Gastrocnemius medialis (tissue), 4 donors: ENCODE data around the gene CCDC92. TPM values are rescaled to one million over a fixed set of nuclear protein-coding genes. Genes with fewer than 3 reads are reported as not detected.

Experiments
- ATAC-seq, 2 donors: fragments of 150-250 bp; one replicate each; pipeline ENCODE4 v1.9.1; 2016
- DNase-seq, 2 donors: peaks; one replicate each; pipeline ENCODE4 v3.0.0-alpha.2; 2019
- H3K27ac ChIP-seq, 4 donors: fragments of 200-600 bp; sonication (generic); 1 replicate in 1 of 4; 2 replicates in 3 of 4; pipeline ENCODE4 v1.5.1; 2016 to 2018; ENCODE audit warnings: mild to moderate bottlenecking in 2 of 4, moderate library complexity in 1 of 4
- H3K27me3 ChIP-seq, 3 donors: fragments of 200-600 bp; sonication (generic) in 2 of 3; 1 replicate in 1 of 3; 2 replicates in 2 of 3; pipeline versions ENCODE4 v1.5.1 to v1.6.0; 2016 to 2019; ENCODE audit warnings: mild to moderate bottlenecking in 1 of 3, moderate library complexity in 1 of 3
- H3K36me3 ChIP-seq, 2 donors: fragments of 200-600 bp; sonication (generic) in 1 of 2; one replicate each; pipeline ENCODE4 v1.5.1; 2017 to 2018
- H3K4me1 ChIP-seq, 2 donors: fragments of 200-600 bp; sonication (generic) in 1 of 2; one replicate each; pipeline ENCODE4 v1.5.1; 2016 to 2017; ENCODE audit warnings: mild to moderate bottlenecking in 2 of 2
- H3K4me3 ChIP-seq, 4 donors: fragments of 200-600 bp; sonication (generic) in 3 of 4; 1 replicate in 1 of 4; 2 replicates in 3 of 4; pipeline ENCODE4 v1.5.1; 2016 to 2019; ENCODE audit warnings: mild to moderate bottlenecking in 2 of 4
- H3K9me3 ChIP-seq, 3 donors: fragments of 200-600 bp; sonication (generic) in 2 of 3; 1 replicate in 1 of 3; 2 replicates in 2 of 3; pipeline ENCODE4 v1.5.1; 2016 to 2019
- POLR2A ChIP-seq, 2 donors: fragments of 450-650 bp; IDR thresholded peaks; one replicate each; pipeline ENCODE4 v1.6.1; 2017; ENCODE audit warnings: antibody characterized with exemption in 2 of 2, mild to moderate bottlenecking in 2 of 2, moderate library complexity in 2 of 2
- in situ Hi-C, 4 donors: fragments of 200-750 bp; cut with MboI; loops; one replicate each; pipeline versions ENCODE4 v1.15.0 to v1.8.0; 2017; ENCODE audit warnings: low sequenced_read_pairs in 4 of 4
- intact Hi-C: fragments of 100-400 bp; cut with DNase I; formaldehyde crosslinking; loops from one replicate; pipeline ENCODE4 v1.15.1; 2023; ENCODE audit warnings: low total_unique reads
- total RNA-seq, 4 donors: library from RNA; depleted of rRNA; stranded (reverse); fragments of >200 nt; gene quantifications; one replicate each; pipeline versions ENCODE4 v1.1.0 to v1.2.3, GENCODE V29; 2016
- TF ChIP-seq, protein P1 (sequence below), 5 experiments: fragments of 450-650 bp in 3 of 5; fragments of 200-600 bp in 2 of 5; sonication (generic) in 2 of 5; IDR thresholded peaks in 4 of 5; conservative IDR thresholded peaks in 1 of 5; 1 replicate in 4 of 5; 2 replicates in 1 of 5; pipeline ENCODE4 v1.5.1; 2016 to 2019; ENCODE audit warnings: antibody characterized with exemption in 5 of 5, mild to moderate bottlenecking in 3 of 5, moderate library complexity in 3 of 5

The CCDC92 gene
- total RNA-seq, 4 donors from 2014 or later = 21.1 to 29.1 (median 23.7) TPM

DNA sequence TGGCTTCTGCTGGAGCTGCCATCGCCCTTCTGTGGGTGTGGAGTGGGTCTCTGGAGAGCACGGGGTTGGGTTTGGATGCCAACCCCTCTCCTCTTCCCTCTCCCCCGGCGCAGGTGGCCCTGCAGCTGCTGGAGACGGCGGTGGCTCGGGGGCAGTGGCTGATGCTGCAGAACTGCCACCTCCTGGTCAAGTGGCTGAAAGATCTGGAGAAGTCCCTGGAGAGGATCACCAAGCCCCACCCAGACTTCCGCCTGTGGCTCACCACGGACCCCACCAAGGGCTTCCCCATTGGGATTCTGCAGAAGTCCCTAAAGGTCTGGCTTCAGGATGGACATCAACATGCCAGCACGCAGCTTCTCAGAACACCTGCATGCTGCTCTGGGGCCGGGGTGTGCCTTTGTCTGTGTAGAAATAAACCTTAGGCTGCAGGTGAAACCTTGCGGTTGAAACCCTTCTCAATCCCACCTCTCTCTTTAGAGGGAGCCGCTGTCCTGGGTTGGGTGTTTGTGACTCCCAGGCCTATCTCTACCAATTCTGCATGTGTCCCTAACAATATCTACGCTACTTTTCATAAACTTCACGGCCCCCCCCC is 44.3 kb downstream of the CCDC92 start:
- H3K27me3 ChIP-seq = peaks cover 0 to 3% (median 0%) of the 10 kb centered on the region in 3 donors
- ATAC-seq = no peak
- H3K36me3 ChIP-seq = no peaks in the 10 kb centered on the region
- no peaks in the 10 kb centered on the region for H3K4me1 ChIP-seq
- no peak overlapping the region for H3K27ac ChIP-seq
- no peak for DNase-seq
- in situ Hi-C loops (no loop called here), intact Hi-C loops (no loop called here)
- TF ChIP-seq POLR2A (IDR thresholded peaks at IDR 0.05) = no peak
- TF ChIP-seq, protein P1, sequence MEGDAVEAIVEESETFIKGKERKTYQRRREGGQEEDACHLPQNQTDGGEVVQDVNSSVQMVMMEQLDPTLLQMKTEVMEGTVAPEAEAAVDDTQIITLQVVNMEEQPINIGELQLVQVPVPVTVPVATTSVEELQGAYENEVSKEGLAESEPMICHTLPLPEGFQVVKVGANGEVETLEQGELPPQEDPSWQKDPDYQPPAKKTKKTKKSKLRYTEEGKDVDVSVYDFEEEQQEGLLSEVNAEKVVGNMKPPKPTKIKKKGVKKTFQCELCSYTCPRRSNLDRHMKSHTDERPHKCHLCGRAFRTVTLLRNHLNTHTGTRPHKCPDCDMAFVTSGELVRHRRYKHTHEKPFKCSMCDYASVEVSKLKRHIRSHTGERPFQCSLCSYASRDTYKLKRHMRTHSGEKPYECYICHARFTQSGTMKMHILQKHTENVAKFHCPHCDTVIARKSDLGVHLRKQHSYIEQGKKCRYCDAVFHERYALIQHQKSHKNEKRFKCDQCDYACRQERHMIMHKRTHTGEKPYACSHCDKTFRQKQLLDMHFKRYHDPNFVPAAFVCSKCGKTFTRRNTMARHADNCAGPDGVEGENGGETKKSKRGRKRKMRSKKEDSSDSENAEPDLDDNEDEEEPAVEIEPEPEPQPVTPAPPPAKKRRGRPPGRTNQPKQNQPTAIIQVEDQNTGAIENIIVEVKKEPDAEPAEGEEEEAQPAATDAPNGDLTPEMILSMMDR (IDR thresholded peaks at IDR 0.05 in 4 of 5, conservative IDR thresholded peaks at IDR 0.05 in 1 of 5) = no peak
- H3K9me3 ChIP-seq = no peaks in the 10 kb centered on the region
- no peak overlapping the region for H3K4me3 ChIP-seq

DNA sequence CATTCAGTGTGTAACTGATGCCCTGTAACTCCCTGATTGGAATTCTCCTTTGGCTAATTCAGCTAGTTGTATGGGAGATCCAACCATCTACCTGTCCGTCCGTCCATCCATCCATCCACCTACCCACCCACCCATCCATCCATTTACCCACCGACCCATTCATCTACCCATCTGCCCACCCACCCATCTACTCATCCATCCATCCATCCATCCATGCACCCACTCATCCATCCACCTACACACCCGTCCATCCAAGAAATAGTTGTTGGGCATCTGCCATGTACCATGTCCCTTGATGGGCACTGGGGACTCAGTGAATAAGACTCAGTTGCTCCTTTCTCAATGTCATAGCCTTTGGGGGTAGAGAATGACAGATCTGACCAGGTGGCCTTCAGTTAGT is 48.1 kb downstream of the CCDC92 start:
- in situ Hi-C loops = no loop called here
- Histone ChIP-seq H3K4me1 (no peaks in the 10 kb centered on the region), H3K36me3 (no peaks in the 10 kb centered on the region), H3K9me3 (no peaks in the 10 kb centered on the region), H3K4me3 (no peak overlapping the region), H3K27me3 (peaks cover 0 to 3% (median 0%) of the 10 kb centered on the region in 3 donors), H3K27ac (no peak overlapping the region)
- ATAC-seq (no peak), DNase-seq (no peak)
- intact Hi-C loops = no loop called here
- TF ChIP-seq POLR2A (IDR thresholded peaks at IDR 0.05) = no peak
- TF ChIP-seq, protein P1 (IDR thresholded peaks at IDR 0.05 in 4 of 5, conservative IDR thresholded peaks at IDR 0.05 in 1 of 5) = no peak

DNA sequence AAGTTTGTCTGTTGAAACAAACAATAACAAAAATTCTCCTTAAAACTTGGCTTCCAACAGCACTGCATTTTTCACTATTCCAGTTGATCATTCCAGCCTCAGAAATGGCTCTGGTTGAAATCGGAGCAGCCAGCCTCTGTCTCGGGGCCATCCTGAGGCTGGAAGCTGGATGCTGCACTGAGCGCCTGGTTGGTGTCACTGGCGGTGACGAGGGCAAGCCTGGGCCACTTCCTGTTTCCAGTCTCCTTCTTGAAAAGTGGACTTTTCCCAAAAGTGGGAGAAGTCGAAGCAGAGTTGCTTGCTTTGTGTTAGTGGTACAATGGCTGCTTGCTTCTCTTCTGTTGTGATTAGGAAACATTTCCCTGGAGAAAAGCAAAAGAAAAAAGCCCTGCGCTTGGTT is 48.7 kb downstream of the CCDC92 start:
- in situ Hi-C loops = no loop called here
- DNase-seq (no peak), ATAC-seq (no peak)
- intact Hi-C loops = no loop called here
- TF ChIP-seq, protein P1 (IDR thresholded peaks at IDR 0.05 in 4 of 5, conservative IDR thresholded peaks at IDR 0.05 in 1 of 5) = no peak
- TF ChIP-seq POLR2A (IDR thresholded peaks at IDR 0.05) = no peak
- Histone ChIP-seq H3K27me3 (peaks cover 0 to 3% (median 0%) of the 10 kb centered on the region in 3 donors), H3K36me3 (no peaks in the 10 kb centered on the region), H3K4me1 (no peaks in the 10 kb centered on the region), H3K4me3 (no peak overlapping the region), H3K9me3 (no peaks in the 10 kb centered on the region), H3K27ac (no peak overlapping the region)

DNA sequence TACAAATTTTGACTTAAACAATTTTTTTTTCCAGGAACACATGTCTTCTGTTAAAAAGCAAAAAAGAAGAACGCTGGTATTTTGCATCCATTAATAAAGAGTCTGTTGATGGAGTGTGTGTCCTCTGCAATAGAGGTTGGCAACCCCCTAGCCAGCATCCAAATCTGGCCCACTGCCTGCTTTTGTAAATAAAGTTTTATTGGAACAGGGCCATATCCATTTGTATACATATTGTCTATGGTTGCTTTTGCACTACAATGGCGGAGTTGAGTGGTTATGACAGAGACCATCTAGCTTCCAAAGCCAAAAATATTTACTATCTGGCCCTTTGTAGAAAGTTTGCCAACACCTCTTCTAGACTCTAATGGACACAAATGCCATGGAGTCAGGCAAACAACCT is 49.6 kb downstream of the CCDC92 start:
- Histone ChIP-seq H3K36me3 (no peaks in the 10 kb centered on the region), H3K4me1 (no peaks in the 10 kb centered on the region), H3K9me3 (no peaks in the 10 kb centered on the region), H3K4me3 (no peak overlapping the region), H3K27ac (no peak overlapping the region), H3K27me3 (peaks cover 0 to 4% (median 3%) of the 10 kb centered on the region in 3 donors)
- TF ChIP-seq, protein P1 (IDR thresholded peaks at IDR 0.05 in 4 of 5, conservative IDR thresholded peaks at IDR 0.05 in 1 of 5) = no peak
- TF ChIP-seq POLR2A (IDR thresholded peaks at IDR 0.05) = no peak
- DNase-seq = no peak
- intact Hi-C loops = no loop called here
- no peak for ATAC-seq
- in situ Hi-C loops = no loop called here

DNA sequence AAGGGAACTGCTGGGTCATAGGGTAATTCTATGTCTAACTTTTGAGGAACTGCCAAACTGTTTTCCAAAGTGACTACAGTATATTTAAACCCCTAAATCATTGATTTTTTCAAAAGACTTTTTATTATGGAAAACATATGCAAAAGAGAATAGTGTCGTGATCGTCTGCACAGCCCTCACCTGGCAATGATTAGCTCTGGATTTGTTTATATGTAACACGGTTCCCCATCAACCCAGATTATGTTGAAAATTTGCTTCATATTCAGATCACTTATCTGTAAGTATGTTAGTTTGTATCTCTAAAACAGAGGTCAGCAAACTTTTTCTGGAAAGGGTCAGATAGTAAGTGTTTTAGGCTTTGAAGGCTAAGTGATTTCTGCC is 52.7 kb downstream of the CCDC92 start:
- intact Hi-C loops = no loop called here
- H3K9me3 ChIP-seq = no peaks in the 10 kb centered on the region
- no peaks in the 10 kb centered on the region for H3K4me1 ChIP-seq
- no peak overlapping the region for H3K4me3 ChIP-seq
- H3K36me3 ChIP-seq = no peaks in the 10 kb centered on the region
- DNase-seq (no peak), ATAC-seq (no peak)
- peaks cover 5 to 6% (median 6%) of the 10 kb centered on the region in 3 donors for H3K27me3 ChIP-seq
- H3K27ac ChIP-seq = no peak overlapping the region
- TF ChIP-seq, protein P1 (IDR thresholded peaks at IDR 0.05 in 4 of 5, conservative IDR thresholded peaks at IDR 0.05 in 1 of 5) = no peak
- no peak for TF ChIP-seq POLR2A (IDR thresholded peaks at IDR 0.05)
- in situ Hi-C loops = no loop called here
